Activated CD8-positive, alpha-beta memory T cell treated with anti-CD3 and anti-CD28 coated beads, Interleukin-2, amount 50 U/mL, for 24 hours (primary cell): ENCODE data around the gene ERGIC3.

Experiments
- DNase-seq: peaks from one replicate; pipeline ENCODE4 v3.0.0-alpha.2; 2020; ENCODE audit errors: extremely low read depth

The ERGIC3 gene

GRCh38 chr20:35598476-35598875 is 56.6 kb downstream of the ERGIC3 start:
- no peak for DNase-seq

GRCh38 chr20:35598899-35599775 is 57.3 kb downstream of the ERGIC3 start:
- DNase-seq: no peak

GRCh38 chr20:35599776-35600120 is 57.9 kb downstream of the ERGIC3 start:
- no peak for DNase-seq

GRCh38 chr20:35600176-35600992 is 58.5 kb downstream of the ERGIC3 start:
- no peak for DNase-seq

- peak; percentile 43 for DNase-seq
These were observed 59.4 kb downstream of the ERGIC3 start for GRCh38 chr20:35600993-35601973.

- no peak for DNase-seq
These were observed 60.1 kb downstream of the ERGIC3 start for GRCh38 chr20:35601990-35602389.

GRCh38 chr20:35602851-35603495 is 61.1 kb downstream of the ERGIC3 start:
- no peak for DNase-seq

GRCh38 chr20:35603695-35604448 is 62.0 kb downstream of the ERGIC3 start:
- DNase-seq: no peak

GRCh38 chr20:35604449-35604747 is 62.5 kb downstream of the ERGIC3 start:
- DNase-seq: no peak

GRCh38 chr20:35606127-35606526 is 64.2 kb downstream of the ERGIC3 start:
- DNase-seq: no peak
